GM18519 (cell line): ENCODE results near the gene SFXN4.

Experiments used
- ATAC-seq: cut with Tn5 transposase; IDR thresholded peaks from one replicate; pipeline ENCODE4 v1.9.1; 2021; ENCODE audit warnings: mild to moderate bottlenecking, moderate library complexity; ENCODE audit not compliant: unreplicated experiment, low FRiP score

Gene SFXN4, protein sequence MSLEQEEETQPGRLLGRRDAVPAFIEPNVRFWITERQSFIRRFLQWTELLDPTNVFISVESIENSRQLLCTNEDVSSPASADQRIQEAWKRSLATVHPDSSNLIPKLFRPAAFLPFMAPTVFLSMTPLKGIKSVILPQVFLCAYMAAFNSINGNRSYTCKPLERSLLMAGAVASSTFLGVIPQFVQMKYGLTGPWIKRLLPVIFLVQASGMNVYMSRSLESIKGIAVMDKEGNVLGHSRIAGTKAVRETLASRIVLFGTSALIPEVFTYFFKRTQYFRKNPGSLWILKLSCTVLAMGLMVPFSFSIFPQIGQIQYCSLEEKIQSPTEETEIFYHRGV

DNA sequence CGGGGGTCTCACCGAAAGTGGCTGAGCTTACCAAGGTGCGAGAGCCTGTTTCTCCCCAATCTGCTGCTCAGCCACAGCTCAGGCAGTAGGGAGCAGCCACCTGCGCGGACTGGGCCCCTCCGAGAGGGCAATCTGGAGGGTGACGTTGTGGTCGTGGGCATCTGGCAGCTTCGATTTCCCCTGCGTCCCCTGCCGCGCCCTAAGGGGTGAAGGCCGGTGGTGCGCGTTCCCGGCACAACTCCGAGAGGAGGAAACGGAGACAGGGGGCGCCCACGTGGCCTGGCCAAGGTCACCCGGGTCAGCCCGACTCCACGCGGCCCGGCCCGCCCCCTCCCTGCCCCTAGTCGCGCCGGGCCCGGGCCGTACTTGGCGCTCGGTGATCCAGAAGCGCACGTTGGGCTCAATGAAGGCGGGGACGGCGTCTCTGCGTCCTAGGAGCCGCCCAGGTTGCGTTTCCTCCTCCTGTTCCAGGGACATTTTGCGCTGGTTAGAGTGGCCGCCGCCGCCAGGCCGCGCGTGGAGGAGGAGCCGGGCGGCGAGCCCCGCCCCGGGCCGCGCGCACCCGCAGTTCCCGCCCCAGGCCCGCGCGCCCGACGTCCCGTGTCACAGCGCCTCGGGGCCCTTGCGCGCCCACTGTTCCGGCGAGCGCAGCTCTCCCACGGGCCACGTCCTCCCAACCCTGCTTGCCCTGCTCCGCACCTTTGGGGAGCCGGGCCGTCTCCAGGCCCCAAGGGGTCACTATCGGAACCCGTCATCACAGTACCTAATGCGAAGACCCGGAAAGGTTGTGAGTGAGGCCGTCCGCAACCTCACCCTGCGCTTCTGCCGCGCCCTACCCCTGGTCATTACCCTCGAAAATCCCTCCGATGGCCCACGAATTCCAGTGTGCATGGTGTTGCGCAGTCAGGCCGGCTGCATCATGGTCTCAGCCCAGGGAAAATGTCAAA, at the start of gene SFXN4:
TSS of gene SFXN4 (minus strand) at position 544 of the 947 bp plus-strand sequence. CDS start at position 477, 67 bp downstream.
- ATAC-seq: peak; percentile 81

- no peak for ATAC-seq
These were observed 46.3 kb upstream of the SFXN4 start for GRCh38 chr10:119211625-119212441.

DNA sequence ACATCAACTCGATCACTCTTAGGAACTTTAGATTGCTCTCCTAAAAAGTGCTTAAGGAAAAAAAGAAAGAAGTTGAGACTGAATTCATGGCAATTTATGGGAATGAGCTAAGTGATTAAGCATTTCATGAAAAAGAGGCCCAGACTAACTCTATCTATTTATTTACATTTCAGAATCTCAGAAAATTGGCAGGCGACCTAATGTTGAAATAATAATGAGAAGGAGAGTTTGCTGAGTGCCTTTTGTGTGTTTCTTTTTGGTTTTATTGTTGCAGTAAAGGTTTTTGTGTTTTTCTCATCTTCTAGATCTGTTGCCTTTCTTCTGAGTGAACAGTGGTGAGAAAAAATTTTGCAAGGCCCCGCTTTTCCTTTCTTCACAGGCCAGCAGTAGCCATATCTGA, 45.7 kb upstream of the SFXN4 start:
- no peak for ATAC-seq

- no peak for ATAC-seq
These were observed 45.1 kb upstream of the SFXN4 start for GRCh38 chr10:119210633-119211032.

- ATAC-seq: no peak
These were observed 44.3 kb upstream of the SFXN4 start for GRCh38 chr10:119209736-119210355.

GRCh38 chr10:119209035-119209735, 43.7 kb upstream of the SFXN4 start:
- ATAC-seq: no peak

GRCh38 chr10:119208553-119208940, 43.0 kb upstream of the SFXN4 start:
- ATAC-seq: no peak

GRCh38 chr10:119207713-119208552, 42.4 kb upstream of the SFXN4 start:
- peak; percentile 5 for ATAC-seq

DNA sequence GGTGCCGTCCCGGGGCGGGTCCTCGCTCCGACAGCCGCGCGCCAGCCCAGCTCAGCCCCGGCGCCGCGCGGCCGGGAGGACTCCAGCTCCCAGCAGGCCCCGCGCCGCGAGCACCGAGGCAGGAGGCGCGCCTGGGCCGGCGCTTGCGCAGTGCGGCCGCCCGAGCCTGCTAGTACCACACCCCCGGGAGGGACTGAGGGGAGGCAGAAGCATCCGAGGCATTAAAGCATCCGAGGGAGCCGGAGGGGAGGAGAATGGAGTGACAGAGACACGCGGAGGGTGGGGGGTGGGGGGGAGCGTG, 41.8 kb upstream of the SFXN4 start, which contains the start of gene GRK5:
TSS of gene GRK5 (plus strand) at position 206 of the 301 bp plus-strand sequence. CDS start 347 bp downstream, outside the sequence.
- peak; percentile 75 for ATAC-seq

DNA sequence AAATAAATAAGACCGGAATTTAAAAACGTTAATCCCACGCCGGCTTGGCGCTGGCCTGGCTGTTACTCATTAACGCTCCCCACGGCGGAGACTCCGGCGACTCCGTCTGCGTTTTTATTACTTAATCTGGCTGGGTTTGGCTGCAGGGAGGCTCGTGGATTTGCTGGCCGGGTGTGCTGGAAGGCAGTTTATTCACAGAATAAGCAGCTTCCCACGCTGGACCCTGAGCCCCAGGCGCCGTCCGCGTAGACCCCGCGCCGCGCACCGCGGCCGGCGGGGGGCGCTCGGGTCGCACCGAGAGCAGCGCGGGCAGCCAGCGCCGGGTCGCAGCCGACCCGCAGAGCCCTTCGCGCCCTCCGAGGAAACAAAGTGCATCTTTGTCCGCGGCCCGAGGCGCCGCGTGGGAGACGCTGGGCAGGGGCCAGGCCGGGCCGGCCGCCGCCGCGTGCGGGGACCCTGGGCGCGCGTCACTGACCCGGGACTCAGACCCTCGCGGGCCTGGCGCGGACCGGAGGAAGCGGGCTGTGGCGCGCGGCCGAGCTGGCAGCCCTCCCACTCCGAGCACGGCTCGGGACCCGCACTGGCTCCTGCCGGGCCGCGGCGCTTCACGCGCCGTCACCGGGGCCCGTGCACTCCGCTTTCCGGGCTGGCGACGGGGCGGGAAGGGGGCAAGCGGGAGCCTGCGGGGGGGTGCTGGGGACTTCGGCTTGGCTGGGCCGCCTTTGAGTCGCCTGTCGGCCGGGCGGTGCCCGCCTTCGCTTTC, 41.3 kb upstream of the SFXN4 start:
- peak; percentile 29 for ATAC-seq

GRCh38 chr10:119205894-119206602, 40.5 kb upstream of the SFXN4 start:
- ATAC-seq: no peak

GRCh38 chr10:119203006-119203405, 37.5 kb upstream of the SFXN4 start:
- no peak for ATAC-seq

GRCh38 chr10:119201233-119201632, 35.7 kb upstream of the SFXN4 start:
- ATAC-seq: no peak

GRCh38 chr10:119199231-119199992, 33.9 kb upstream of the SFXN4 start:
- no peak for ATAC-seq

GRCh38 chr10:119198438-119198837, 32.9 kb upstream of the SFXN4 start:
- ATAC-seq: no peak

DNA sequence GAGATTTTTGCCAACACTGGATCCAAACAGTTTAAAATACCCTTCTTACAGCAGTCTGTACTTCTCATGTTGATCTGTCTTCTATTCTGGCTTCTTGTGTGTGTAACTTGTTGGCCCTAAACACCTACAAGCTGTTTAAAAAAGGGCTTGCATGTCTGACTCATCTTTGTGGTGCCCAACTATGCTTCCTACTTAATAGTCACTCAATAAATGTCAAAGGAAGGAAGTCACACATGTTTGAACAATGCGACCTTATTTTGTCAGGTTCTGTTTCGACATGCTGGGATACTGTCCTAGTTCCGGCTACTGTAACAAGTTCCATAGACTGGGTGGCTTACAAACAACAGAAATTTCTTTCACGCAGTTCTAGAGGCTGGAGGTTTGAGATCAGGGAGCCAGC, 32.4 kb upstream of the SFXN4 start:
- no peak for ATAC-seq

DNA sequence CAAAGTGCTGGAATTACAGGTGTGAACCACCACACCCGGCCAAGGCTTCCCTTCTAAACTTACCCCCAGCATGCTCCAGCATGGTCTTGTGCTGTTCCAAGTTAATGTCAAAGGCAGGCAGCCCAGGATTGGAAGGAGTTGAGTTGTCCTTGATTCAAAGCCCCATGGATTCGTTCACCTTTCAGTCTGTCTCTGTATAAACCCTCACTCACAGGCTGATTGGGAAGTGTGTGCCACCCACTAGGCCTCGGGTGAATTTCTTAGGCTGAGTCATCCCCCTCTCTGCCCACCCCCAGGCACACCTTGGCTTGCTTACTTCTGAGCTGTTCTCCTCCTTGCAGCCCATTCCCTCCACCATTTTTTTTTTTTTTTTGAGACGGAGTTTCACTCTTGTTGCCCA, 26.4 kb upstream of the SFXN4 start:
- no peak for ATAC-seq
